Mucosa of rectum (tissue), 2 donors: Measurements from ENCODE around the gene CCNY.

Experiments
- H3K27ac ChIP-seq, 2 donors: one replicate each; pipeline ENCODE4 v1.7.0; 2013; ENCODE audit warnings: inconsistent platforms in 2 of 2, low read depth in 2 of 2, low read length in 2 of 2
- H3K27me3 ChIP-seq, 2 donors: one replicate each; pipeline ENCODE4 v1.7.0; 2013; ENCODE audit warnings: low read length in 2 of 2; ENCODE audit not compliant: control insufficient read depth in 2 of 2, insufficient read depth in 2 of 2
- H3K36me3 ChIP-seq, 2 donors: one replicate each; pipeline ENCODE4 v1.7.0; 2013; ENCODE audit warnings: low read length in 2 of 2; ENCODE audit not compliant: control insufficient read depth in 2 of 2, insufficient read depth in 2 of 2
- H3K4me1 ChIP-seq, 2 donors: one replicate each; pipeline ENCODE4 v1.7.0; 2013; ENCODE audit warnings: low read length in 2 of 2, mild to moderate bottlenecking in 1 of 2; ENCODE audit not compliant: control insufficient read depth in 2 of 2, insufficient read depth in 2 of 2
- H3K4me3 ChIP-seq, 2 donors: one replicate each; pipeline ENCODE4 v1.7.0; 2013; ENCODE audit warnings: low read length in 2 of 2
- H3K9ac ChIP-seq, 2 donors: one replicate each; pipeline ENCODE4 v1.7.0; 2013; ENCODE audit warnings: low read length in 2 of 2, low read depth in 1 of 2, mild to moderate bottlenecking in 1 of 2
- H3K9me3 ChIP-seq, 2 donors: one replicate each; pipeline ENCODE4 v1.7.0; 2013; ENCODE audit warnings: low read length in 2 of 2; ENCODE audit not compliant: control insufficient read depth in 2 of 2
- donor health status: healthy.
- donor health status: Normal muscosa, but diverticular disease.

Gene CCNY

GRCh38 chr10:35448687-35449662 lies 112.7 kb downstream of the CCNY start:
- H3K27ac ChIP-seq, result no peak overlapping the region
- no peaks in the 10 kb centered on the region for H3K36me3 ChIP-seq
- peaks cover 12 to 23% of the 10 kb centered on the region in 2 donors for H3K4me1 ChIP-seq
- no peaks in the 10 kb centered on the region for H3K27me3 ChIP-seq
- H3K9me3 ChIP-seq, result peaks cover 3 to 4% of the 10 kb centered on the region in 2 donors
- H3K4me3 ChIP-seq, result no peak overlapping the region
- H3K9ac ChIP-seq, result no peak overlapping the region

GRCh38 chr10:35449944-35450343 lies 113.6 kb downstream of the CCNY start:
- no peaks in the 10 kb centered on the region for H3K36me3 ChIP-seq
- peaks cover 0 to 3% of the 10 kb centered on the region in 2 donors for H3K9me3 ChIP-seq
- no peak overlapping the region for H3K4me3 ChIP-seq
- H3K27ac ChIP-seq, result no peak overlapping the region
- H3K4me1 ChIP-seq, result peaks cover 15 to 23% of the 10 kb centered on the region in 2 donors
- no peaks in the 10 kb centered on the region for H3K27me3 ChIP-seq
- no peak overlapping the region for H3K9ac ChIP-seq

GRCh38 chr10:35451151-35452016 lies 115.1 kb downstream of the CCNY start:
- Histone ChIP-seq H3K27ac (peak overlapping the region; percentile 34 to 38), H3K9ac (no peak overlapping the region), H3K9me3 (no peaks in the 10 kb centered on the region), H3K36me3 (no peaks in the 10 kb centered on the region), H3K4me1 (peaks cover 15 to 23% of the 10 kb centered on the region in 2 donors), H3K4me3 (no peak overlapping the region), H3K27me3 (no peaks in the 10 kb centered on the region)

- peaks cover 15 to 23% of the 10 kb centered on the region in 2 donors for H3K4me1 ChIP-seq
- no peaks in the 10 kb centered on the region for H3K9me3 ChIP-seq
- H3K27ac ChIP-seq, result no peak overlapping the region
- H3K4me3 ChIP-seq, result no peak overlapping the region
- H3K36me3 ChIP-seq, result no peaks in the 10 kb centered on the region
- no peak overlapping the region for H3K9ac ChIP-seq
- no peaks in the 10 kb centered on the region for H3K27me3 ChIP-seq
These were observed 115.9 kb downstream of the CCNY start for GRCh38 chr10:35452171-35452570.

GRCh38 chr10:35452847-35453246 lies 116.5 kb downstream of the CCNY start:
- Histone ChIP-seq H3K4me1 (peaks cover 15 to 19% of the 10 kb centered on the region in 2 donors), H3K4me3 (no peak overlapping the region), H3K27me3 (no peaks in the 10 kb centered on the region), H3K9ac (no peak overlapping the region), H3K27ac (no peak overlapping the region), H3K36me3 (no peaks in the 10 kb centered on the region), H3K9me3 (no peaks in the 10 kb centered on the region)

GRCh38 chr10:35453855-35454532 lies 117.7 kb downstream of the CCNY start:
- Histone ChIP-seq H3K9me3 (no peaks in the 10 kb centered on the region), H3K27me3 (no peaks in the 10 kb centered on the region), H3K9ac (no peak overlapping the region), H3K4me1 (peaks cover 9 to 11% of the 10 kb centered on the region in 2 donors), H3K36me3 (no peaks in the 10 kb centered on the region), H3K4me3 (no peak overlapping the region), H3K27ac (no peak overlapping the region)

- H3K27me3 ChIP-seq, result no peaks in the 10 kb centered on the region
- no peaks in the 10 kb centered on the region for H3K9me3 ChIP-seq
- peaks cover 5 to 6% of the 10 kb centered on the region in 2 donors for H3K4me1 ChIP-seq
- no peak overlapping the region for H3K9ac ChIP-seq
- no peaks in the 10 kb centered on the region for H3K36me3 ChIP-seq
- H3K27ac ChIP-seq, result no peak overlapping the region
- H3K4me3 ChIP-seq, result no peak overlapping the region
These were observed 119.9 kb downstream of the CCNY start for GRCh38 chr10:35456153-35456720.

GRCh38 chr10:35456784-35457183 lies 120.5 kb downstream of the CCNY start:
- H3K9me3 ChIP-seq, result no peaks in the 10 kb centered on the region
- H3K27ac ChIP-seq, result no peak overlapping the region
- no peaks in the 10 kb centered on the region for H3K36me3 ChIP-seq
- peaks cover 0 to 3% of the 10 kb centered on the region in 2 donors for H3K4me1 ChIP-seq
- no peak overlapping the region for H3K4me3 ChIP-seq
- no peaks in the 10 kb centered on the region for H3K27me3 ChIP-seq
- no peak overlapping the region for H3K9ac ChIP-seq

- Histone ChIP-seq H3K27ac (no peak overlapping the region), H3K27me3 (no peaks in the 10 kb centered on the region), H3K4me3 (no peak overlapping the region), H3K9ac (no peak overlapping the region), H3K4me1 (peaks cover 4 to 12% of the 10 kb centered on the region in 2 donors), H3K9me3 (no peaks in the 10 kb centered on the region), H3K36me3 (no peaks in the 10 kb centered on the region)
These were observed 122.5 kb downstream of the CCNY start for GRCh38 chr10:35458500-35459448.
